ENCODE data around the gene RELN.

DNA sequence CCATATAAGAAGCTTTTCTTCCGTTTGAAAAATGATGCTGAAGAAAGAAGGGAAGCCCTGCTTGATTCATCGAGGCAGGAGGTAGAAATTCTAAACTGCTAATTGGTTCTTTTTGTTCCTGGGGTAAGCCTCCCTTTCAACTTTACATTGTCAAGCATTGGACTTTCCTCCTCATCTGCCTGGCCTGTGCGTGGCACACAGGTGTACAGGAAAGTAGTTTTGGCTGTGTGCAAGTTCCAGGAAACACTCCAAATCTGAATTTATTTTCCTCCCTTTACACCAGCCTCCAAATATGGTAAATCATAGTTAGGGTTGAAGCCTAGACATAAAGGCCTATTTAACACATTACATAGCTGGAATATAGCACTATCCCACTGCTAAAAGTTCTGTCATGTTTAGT, 18.2 kb upstream of the RELN start:
- TF ChIP-seq ZNF274 (IDR thresholded peaks at IDR 0.05; ENCODE audit: borderline replicate concordance, low read depth, low read length): no peak
- no peak for TF ChIP-seq ELK3 (CRISPR knock-in tag; IDR thresholded peaks at IDR 0.05)
